Type B pancreatic cell (in vitro differentiated cells): ENCODE results near the gene MAD1L1. TPM values are rescaled to one million over a fixed set of nuclear protein-coding genes. Genes with fewer than 3 reads are reported as not detected.
"Not testable (repeated sequence)": the region's sequence is repeated elsewhere in the genome, so short reads cannot be mapped to it uniquely, and the experiment has no call there.

Source experiments
- DNase-seq: peaks from one replicate; pipeline ENCODE4 v3.0.0; 2021; ENCODE audit warnings: mixed read lengths; ENCODE audit not compliant: unreplicated experiment; ENCODE audit errors: extremely low spot score
- H3K27ac Mint-ChIP-seq: 2 replicates; pipeline ENCODE4 v1.8.0; 2021; ENCODE audit warnings: mild to moderate bottlenecking, mixed read lengths
- H3K27me3 Mint-ChIP-seq: 2 replicates; pipeline ENCODE4 v1.8.0; 2021; ENCODE audit warnings: mixed read lengths
- H3K36me3 Mint-ChIP-seq: 2 replicates; pipeline ENCODE4 v1.8.0; 2021; ENCODE audit warnings: mixed read lengths
- H3K4me1 Mint-ChIP-seq: one replicate; pipeline ENCODE4 v1.8.0; 2021; ENCODE audit warnings: mixed read lengths; ENCODE audit not compliant: unreplicated experiment
- H3K4me3 Mint-ChIP-seq: 2 replicates; pipeline ENCODE4 v1.8.0; 2021; ENCODE audit warnings: mild to moderate bottlenecking, mixed read lengths
- H3K9me3 Mint-ChIP-seq: 2 replicates; pipeline ENCODE4 v1.8.0; 2021; ENCODE audit warnings: mixed read lengths
- total RNA-seq: library from RNA; stranded (reverse); gene quantifications from 2 replicates; pipeline ENCODE4 v1.2.1, GENCODE V29; 2021; ENCODE audit warnings: low replicate concordance
- TF ChIP-seq, protein P1 (sequence below): fragments of 200-600 bp; sonication (generic); conservative IDR thresholded peaks from 2 replicates; pipeline ENCODE4 v1.5.0; 2021; ENCODE audit warnings: antibody characterized with exemption, mild to moderate bottlenecking

Gene MAD1L1
- total RNA-seq, 1 donor from 2014 or later, result 40.7 TPM

GRCh38 chr7:1971946-1972654, 260.6 kb downstream of the MAD1L1 start:
- Mint-ChIP-seq H3K27ac (no peak overlapping the region), H3K4me1 (peaks cover 15% of the 10 kb centered on the region), H3K27me3 (no peaks in the 10 kb centered on the region), H3K9me3 (no peaks in the 10 kb centered on the region), H3K4me3 (no peak overlapping the region), H3K36me3 (peaks cover 37% of the 10 kb centered on the region)
- TF ChIP-seq, protein P1, sequence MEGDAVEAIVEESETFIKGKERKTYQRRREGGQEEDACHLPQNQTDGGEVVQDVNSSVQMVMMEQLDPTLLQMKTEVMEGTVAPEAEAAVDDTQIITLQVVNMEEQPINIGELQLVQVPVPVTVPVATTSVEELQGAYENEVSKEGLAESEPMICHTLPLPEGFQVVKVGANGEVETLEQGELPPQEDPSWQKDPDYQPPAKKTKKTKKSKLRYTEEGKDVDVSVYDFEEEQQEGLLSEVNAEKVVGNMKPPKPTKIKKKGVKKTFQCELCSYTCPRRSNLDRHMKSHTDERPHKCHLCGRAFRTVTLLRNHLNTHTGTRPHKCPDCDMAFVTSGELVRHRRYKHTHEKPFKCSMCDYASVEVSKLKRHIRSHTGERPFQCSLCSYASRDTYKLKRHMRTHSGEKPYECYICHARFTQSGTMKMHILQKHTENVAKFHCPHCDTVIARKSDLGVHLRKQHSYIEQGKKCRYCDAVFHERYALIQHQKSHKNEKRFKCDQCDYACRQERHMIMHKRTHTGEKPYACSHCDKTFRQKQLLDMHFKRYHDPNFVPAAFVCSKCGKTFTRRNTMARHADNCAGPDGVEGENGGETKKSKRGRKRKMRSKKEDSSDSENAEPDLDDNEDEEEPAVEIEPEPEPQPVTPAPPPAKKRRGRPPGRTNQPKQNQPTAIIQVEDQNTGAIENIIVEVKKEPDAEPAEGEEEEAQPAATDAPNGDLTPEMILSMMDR, result no peak
- DNase-seq, result no peak

DNA sequence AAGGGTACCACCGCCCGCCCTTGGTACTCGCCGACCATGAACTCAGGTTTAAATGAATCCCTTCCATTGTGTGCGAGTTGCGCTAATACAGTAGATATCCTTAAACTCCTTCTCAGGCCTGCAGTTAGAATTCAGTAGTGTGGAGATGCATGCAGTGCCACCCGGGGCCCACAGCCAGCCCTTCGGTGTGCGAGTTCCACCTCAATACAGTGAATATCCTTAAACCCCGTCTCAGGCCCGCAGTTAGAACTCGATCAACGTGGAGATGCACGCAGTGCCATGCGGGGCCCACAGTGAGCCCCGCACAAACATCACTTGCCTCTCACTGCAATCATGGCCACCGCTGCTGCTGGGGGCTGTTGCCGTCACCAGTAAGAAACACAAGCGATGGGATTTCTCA, 261.9 kb downstream of the MAD1L1 start:
- TF ChIP-seq, protein P1, result no peak
- H3K4me3 Mint-ChIP-seq, result no peak overlapping the region
- H3K9me3 Mint-ChIP-seq, result no peaks in the 10 kb centered on the region
- peaks cover 30% of the 10 kb centered on the region for H3K36me3 Mint-ChIP-seq
- no peak overlapping the region for H3K27ac Mint-ChIP-seq
- DNase-seq, result no peak
- H3K27me3 Mint-ChIP-seq, result no peaks in the 10 kb centered on the region
- H3K4me1 Mint-ChIP-seq, result peaks cover 15% of the 10 kb centered on the region

- peaks cover 29% of the 10 kb centered on the region for H3K36me3 Mint-ChIP-seq
- peaks cover 15% of the 10 kb centered on the region for H3K4me1 Mint-ChIP-seq
- not testable (repeated sequence) for H3K4me3 Mint-ChIP-seq, H3K27me3 Mint-ChIP-seq, H3K27ac Mint-ChIP-seq, DNase-seq, H3K9me3 Mint-ChIP-seq
Measured at GRCh38 chr7:1970285-1970660, 262.5 kb downstream of the MAD1L1 start.

DNA sequence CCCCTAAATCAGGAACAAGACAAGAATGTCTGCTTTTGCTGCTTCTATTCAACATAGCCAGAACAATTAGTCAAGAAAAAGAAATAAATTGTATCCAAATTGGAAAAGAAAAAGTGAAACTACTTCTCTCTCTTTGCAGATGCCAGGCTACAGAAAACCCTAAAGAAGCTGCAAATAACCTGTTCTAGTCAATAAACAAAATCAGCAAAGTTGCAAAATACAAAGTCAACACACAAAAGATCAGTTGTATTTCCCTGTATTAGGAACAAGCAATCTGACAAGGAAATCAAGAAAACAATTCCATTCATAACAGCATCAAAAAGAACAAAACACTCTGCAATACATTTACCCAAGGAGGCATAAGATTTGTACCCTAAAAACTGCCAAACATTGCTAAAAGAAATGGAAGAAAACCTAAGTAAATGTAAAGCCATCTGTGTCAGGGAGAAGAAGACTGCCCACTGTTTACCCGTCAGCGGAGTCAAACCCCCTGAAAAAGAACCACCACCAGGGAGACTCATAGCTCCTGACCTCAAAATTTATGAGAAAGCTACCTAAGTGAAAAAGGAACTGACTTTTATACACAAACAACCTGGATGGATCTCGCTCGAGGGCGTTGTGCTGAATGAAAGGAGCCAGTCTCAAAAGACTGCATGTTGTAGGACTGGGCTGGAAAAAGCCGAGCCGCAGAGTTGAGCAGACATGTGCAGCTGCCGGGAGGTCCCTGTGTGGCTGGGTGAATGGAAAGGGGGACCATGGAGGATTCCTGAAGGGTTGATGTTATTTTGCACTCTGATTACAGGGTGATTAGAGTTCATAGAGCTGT, 263.1 kb downstream of the MAD1L1 start:
- no peaks in the 10 kb centered on the region for H3K9me3 Mint-ChIP-seq
- no peaks in the 10 kb centered on the region for H3K27me3 Mint-ChIP-seq
- H3K4me3 Mint-ChIP-seq, result no peak overlapping the region
- H3K4me1 Mint-ChIP-seq, result peaks cover 15% of the 10 kb centered on the region
- H3K27ac Mint-ChIP-seq, result no peak overlapping the region
- peaks cover 29% of the 10 kb centered on the region for H3K36me3 Mint-ChIP-seq
- TF ChIP-seq, protein P1, result no peak
- DNase-seq, result no peak

DNA sequence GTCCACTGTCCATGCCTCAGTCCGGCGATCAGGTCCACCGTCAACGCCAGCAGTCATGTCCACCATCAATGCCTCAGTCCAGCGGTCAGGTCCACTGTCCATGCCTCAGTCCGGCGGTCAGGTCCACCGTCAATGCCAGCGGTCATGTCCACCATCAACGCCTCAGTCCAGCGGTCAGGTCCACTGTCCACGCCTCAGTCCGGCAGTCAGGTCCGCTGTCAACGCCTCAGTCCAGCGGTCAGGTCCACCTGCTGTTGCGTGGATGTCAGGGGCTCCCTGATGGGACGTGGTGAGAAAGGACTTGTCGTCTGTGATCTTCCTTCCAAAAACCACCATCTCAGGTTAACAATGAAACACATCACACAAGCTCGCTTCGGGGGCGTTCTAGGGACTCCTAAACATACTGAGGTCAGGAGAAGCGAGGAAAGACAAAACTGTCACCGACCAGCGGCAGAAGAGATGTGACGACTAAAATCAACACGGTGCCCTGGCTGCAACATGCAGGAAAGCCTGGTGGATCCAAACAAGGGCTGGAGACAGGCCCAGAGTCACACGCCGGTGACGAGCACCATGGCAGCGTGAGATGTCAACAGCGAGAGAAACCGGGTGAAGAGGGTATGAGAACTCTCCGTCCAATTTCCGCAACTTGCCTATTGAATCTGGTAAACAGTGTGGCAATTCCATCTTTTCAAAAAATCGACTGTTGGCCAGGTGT, 264.2 kb downstream of the MAD1L1 start:
- Mint-ChIP-seq H3K36me3 (peaks cover 25% of the 10 kb centered on the region), H3K4me3 (no peak overlapping the region), H3K9me3 (no peaks in the 10 kb centered on the region), H3K4me1 (peaks cover 9% of the 10 kb centered on the region), H3K27ac (no peak overlapping the region), H3K27me3 (no peaks in the 10 kb centered on the region)
- TF ChIP-seq, protein P1, result no peak
- DNase-seq, result no peak
